C4-2B (cell line): Measurements from ENCODE around the gene NPEPL1.

Experiments used
- ZFX ChIP-seq: fragments of 450-650 bp; IDR thresholded peaks from 2 replicates; pipeline ENCODE4 v1.6.1; 2017
- TF ChIP-seq, protein P1 (sequence below): fragments of 450-650 bp; conservative IDR thresholded peaks from 2 replicates; pipeline ENCODE4 v1.5.1; 2017; ENCODE audit warnings: mild to moderate bottlenecking

DNA sequence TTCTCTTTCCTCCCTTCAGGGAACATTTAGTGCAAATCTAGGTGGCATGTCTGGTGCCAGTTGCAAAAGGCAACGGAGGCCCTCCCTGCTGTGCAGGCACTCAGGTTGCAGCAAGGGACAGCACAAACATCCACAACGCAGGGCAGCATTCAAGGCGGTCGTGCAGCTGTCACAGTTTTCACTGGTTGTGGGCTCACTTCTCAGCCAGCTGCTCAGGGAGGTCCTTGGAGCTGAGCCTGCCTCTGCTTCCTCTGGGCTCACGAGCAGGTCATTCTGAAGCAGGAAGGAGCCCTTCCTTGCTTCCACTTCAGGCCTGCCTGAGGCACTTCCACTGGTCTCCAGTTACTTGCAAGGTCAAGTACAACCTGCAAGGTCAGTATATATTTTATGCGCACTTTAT, 3.8 kb upstream of the NPEPL1 start:
- TF ChIP-seq, protein P1, sequence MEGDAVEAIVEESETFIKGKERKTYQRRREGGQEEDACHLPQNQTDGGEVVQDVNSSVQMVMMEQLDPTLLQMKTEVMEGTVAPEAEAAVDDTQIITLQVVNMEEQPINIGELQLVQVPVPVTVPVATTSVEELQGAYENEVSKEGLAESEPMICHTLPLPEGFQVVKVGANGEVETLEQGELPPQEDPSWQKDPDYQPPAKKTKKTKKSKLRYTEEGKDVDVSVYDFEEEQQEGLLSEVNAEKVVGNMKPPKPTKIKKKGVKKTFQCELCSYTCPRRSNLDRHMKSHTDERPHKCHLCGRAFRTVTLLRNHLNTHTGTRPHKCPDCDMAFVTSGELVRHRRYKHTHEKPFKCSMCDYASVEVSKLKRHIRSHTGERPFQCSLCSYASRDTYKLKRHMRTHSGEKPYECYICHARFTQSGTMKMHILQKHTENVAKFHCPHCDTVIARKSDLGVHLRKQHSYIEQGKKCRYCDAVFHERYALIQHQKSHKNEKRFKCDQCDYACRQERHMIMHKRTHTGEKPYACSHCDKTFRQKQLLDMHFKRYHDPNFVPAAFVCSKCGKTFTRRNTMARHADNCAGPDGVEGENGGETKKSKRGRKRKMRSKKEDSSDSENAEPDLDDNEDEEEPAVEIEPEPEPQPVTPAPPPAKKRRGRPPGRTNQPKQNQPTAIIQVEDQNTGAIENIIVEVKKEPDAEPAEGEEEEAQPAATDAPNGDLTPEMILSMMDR, result no peak
- no peak for TF ChIP-seq ZFX
